H7 (cell line): Measurements from ENCODE around the gene TRIM49C. TPM values are rescaled to one million over a fixed set of nuclear protein-coding genes. Genes with fewer than 3 reads are reported as not detected.
"Not testable (repeated sequence)": the region's sequence is repeated elsewhere in the genome, so short reads cannot be mapped to it uniquely, and the experiment has no call there.

Source experiments
- DNase-seq: peaks from one replicate; pipeline ENCODE4 v3.0.0; 2012
- H3K27me3 ChIP-seq: 2 replicates; pipeline ENCODE4 v1.6.0; 2011; ENCODE audit warnings: mild to moderate bottlenecking, low read length; ENCODE audit not compliant: control insufficient read depth, insufficient read depth
- H3K36me3 ChIP-seq: replicated peaks from 2 replicates; pipeline ENCODE4 v1.5.1; 2011; ENCODE audit warnings: low read length; ENCODE audit not compliant: control insufficient read depth, insufficient read depth
- H3K4me3 ChIP-seq: 2 replicates; pipeline ENCODE4 v1.5.1; 2011; ENCODE audit warnings: low read depth, mild to moderate bottlenecking, control low read depth, low read length, moderate library complexity; ENCODE audit not compliant: insufficient read depth
- total RNA-seq: library from RNA; depleted of rRNA; stranded (reverse); fragments of >200 nt; shearing (Covaris generic); gene quantifications from 2 replicates; pipeline ENCODE4 v1.2.3, GENCODE V29; 2014; rRNA removed

TRIM49C gene, protein sequence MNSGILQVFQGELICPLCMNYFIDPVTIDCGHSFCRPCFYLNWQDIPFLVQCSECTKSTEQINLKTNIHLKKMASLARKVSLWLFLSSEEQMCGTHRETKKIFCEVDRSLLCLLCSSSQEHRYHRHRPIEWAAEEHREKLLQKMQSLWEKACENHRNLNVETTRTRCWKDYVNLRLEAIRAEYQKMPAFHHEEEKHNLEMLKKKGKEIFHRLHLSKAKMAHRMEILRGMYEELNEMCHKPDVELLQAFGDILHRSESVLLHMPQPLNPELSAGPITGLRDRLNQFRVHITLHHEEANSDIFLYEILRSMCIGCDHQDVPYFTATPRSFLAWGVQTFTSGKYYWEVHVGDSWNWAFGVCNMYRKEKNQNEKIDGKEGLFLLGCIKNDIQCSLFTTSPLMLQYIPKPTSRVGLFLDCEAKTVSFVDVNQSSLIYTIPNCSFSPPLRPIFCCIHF
- not detected in 2 replicates for total RNA-seq

DNA sequence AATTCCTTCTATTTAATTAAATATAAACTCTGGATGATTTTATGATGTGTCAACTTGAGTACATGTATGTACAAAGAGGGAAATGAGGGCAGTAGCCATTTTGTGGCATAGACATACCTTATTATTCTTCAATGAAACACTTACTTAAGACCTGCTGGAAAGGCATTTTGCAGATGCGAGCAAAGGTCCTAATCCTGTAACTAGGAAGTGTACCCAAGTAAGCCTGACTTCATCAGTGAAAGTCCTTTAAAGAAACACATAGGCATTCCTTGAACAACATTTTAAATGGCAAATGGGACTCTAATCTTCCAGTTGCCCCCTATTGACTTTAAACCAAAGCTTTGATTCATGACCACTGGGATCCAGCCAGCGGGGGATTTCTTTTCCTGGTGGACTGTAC, at the start of gene TRIM49C:
TSS of gene TRIM49C (plus strand) at position 301 of the 400 bp plus-strand sequence. CDS start 4,106 bp downstream, outside the sequence.
- not testable (repeated sequence) for DNase-seq, H3K36me3 ChIP-seq, H3K27me3 ChIP-seq, H3K4me3 ChIP-seq

DNA sequence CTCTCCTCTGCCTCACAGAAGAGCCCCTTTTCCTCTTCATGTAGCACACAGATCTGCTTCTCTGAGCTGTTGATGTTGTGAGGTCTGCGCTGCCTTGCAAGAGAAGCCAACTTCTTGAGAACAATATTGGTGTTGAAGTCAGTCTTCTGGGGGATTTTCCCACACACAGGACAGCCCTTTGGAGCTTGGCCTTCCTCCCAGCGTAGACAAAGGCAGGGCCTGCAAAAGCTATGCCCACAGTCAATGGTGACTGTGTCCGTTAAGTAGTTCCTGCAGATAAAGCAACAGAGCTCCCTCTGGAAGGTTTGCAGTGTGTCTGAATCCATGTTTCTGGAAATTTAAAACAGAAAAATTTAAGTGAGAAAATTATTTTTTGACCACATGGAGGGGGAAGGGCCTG, 6.7 kb upstream of the TRIM49C start:
- not testable (repeated sequence) for H3K4me3 ChIP-seq

DNA sequence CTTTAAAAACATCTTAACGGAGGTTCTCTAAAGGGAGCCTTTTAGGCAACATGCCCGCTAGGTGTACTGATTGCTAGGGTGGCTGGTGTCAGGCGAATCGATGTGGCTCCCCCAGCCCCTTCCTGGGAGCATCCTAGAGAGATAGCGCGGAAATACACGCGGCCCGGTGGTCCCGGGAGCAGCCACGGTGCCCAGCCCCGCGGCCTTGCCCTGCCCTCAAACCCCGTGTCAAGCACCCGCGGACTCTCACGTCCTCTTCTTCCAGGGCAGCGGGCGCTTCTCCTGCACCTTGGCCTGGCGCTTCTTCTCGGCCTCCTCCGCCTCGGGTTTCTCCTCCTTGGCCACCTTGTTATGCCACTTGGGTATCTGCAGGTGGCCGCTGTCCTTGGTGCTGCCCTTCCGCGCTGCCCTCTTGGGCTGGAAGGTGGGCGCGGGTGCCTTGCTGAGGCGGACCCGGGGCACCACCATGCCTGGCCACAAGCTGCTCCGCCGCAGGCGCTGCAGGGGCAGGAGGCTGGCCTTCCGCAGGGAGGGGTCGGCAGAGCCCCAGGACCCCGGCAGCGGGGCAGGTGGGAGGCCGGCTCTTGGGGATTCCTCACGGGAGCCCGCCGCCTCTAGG, 20.8 kb downstream of the TRIM49C start:
- not testable (repeated sequence) for H3K27me3 ChIP-seq, H3K4me3 ChIP-seq, H3K36me3 ChIP-seq, DNase-seq

More for the DNA sequence above, 6.7 kb upstream of the TRIM49C start:
- H3K36me3 ChIP-seq, H3K27me3 ChIP-seq, DNase-seq: not testable (repeated sequence)

DNA sequence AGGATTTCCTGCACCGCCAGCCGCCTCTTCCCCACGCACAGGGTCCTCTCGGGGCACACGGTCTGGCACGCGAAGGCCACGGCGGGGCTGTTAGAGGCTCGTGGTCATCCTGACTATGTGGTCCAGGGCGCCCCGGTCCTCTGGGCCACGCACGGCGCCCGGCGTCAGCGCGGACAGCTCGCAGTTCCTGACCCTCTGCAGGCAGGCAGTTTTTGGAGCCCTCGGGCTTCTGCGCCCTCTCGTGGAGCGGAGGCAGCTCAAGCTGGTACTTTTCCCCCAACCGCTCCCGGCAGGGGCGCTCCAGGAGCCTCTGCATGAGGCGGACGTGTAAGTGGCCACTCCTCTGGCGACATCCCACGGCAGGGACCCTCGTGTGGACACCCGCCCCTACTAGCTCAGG, 21.4 kb downstream of the TRIM49C start:
- H3K27me3 ChIP-seq, DNase-seq, H3K4me3 ChIP-seq, H3K36me3 ChIP-seq: not testable (repeated sequence)

DNA sequence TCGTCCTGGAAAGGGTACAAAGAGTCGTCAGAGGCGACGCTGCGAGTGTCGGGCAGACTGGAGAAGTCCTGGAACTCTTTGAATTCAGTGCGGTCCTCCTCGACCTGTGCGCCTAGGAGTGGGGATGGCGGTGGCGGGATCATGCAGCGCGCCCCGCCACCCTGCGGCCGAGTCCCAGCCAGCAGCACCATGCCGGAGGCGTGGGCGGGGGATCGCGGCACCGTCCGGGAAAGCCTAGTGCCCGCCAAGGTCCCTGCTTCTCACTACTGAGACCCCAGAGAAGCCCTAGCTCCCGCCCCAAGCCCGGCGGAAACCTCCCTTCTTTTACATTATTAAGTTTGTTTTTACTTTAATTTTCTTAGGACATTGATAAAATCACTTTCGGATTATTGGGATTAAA, 22.6 kb downstream of the TRIM49C start:
- not testable (repeated sequence) for H3K4me3 ChIP-seq, H3K36me3 ChIP-seq, DNase-seq, H3K27me3 ChIP-seq

DNA sequence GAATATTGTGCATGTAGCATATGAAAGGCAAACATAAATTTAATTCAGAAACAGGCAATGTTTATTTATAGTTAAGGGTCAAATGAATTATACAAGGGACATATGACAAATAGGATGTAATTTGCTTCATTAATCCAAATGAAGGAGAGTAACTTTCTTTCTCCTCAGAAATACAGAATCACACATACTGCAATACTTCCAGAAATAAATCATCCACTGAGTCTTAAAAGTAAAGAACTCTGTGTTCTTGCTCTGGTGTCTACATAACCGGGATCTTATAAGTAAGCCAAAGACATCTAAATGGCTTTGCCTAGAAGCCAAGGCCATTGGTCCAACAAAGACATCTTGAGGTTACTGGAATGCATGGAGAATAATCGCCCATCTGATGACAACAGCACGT, 54.7 kb downstream of the TRIM49C start, which contains the start of gene UBTFL1:
TSS of gene UBTFL1 (plus strand) at position 301 of the 400 bp plus-strand sequence. CDS start at position 301, 0 bp downstream.
- not testable (repeated sequence) for H3K4me3 ChIP-seq, H3K27me3 ChIP-seq, H3K36me3 ChIP-seq, DNase-seq

DNA sequence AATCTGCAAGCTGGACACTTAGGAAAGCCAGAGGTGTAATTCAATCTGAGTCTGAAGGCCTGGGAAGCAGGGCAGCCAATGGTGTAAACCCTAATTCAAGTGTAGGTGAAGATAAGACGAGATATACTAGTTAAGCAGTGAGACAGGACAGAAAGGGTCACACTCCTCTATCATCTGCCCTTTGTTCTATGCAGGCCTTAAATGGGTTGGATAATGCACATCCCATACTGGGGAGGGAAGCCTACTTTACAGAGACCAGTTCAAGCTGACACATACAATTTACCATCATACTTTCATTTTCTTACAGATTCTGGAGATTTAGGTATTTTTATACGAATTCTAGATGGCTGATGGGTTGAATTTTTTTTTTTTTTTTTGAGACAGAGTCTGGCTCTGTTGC, 57.8 kb downstream of the TRIM49C start:
- not testable (repeated sequence) for H3K4me3 ChIP-seq, DNase-seq, H3K36me3 ChIP-seq, H3K27me3 ChIP-seq

Other genes with a start within 250 kb of the TRIM49C start
- gene TRIM49, start 222.5 kb upstream of the TRIM49C start, total RNA-seq = not detected in 2 replicates
- gene TRIM64B, start 152.6 kb upstream of the TRIM49C start, total RNA-seq = not detected in 2 replicates
- gene TRIM49D1, start 108.9 kb upstream of the TRIM49C start, total RNA-seq = not detected in 2 replicates
- gene TRIM49D2, start 107.0 kb upstream of the TRIM49C start, total RNA-seq = not detected in 2 replicates
- gene TRIM64, start 65.1 kb upstream of the TRIM49C start, total RNA-seq = not detected in 2 replicates
- gene UBTFL1, start 54.8 kb downstream of the TRIM49C start, total RNA-seq = not detected in 2 replicates
- 4.0 and 6.7 TPM in 2 replicates for gene NAALAD2, start 103.6 kb downstream of the TRIM49C start, total RNA-seq
- gene CHORDC1, start 191.9 kb downstream of the TRIM49C start, total RNA-seq = 23.7 and 29.1 TPM in 2 replicates